ENCODE results near the gene MAD1L1. TPM values are rescaled to one million over a fixed set of nuclear protein-coding genes. Genes with fewer than 3 reads are reported as not detected.
"Not testable (repeated sequence)": the region's sequence is repeated elsewhere in the genome, so short reads cannot be mapped to it uniquely, and the experiment has no call there.

MAD1L1 gene
- total RNA-seq, 2 experiments from 2014 or later = 58.3 to 65.3 TPM

DNA sequence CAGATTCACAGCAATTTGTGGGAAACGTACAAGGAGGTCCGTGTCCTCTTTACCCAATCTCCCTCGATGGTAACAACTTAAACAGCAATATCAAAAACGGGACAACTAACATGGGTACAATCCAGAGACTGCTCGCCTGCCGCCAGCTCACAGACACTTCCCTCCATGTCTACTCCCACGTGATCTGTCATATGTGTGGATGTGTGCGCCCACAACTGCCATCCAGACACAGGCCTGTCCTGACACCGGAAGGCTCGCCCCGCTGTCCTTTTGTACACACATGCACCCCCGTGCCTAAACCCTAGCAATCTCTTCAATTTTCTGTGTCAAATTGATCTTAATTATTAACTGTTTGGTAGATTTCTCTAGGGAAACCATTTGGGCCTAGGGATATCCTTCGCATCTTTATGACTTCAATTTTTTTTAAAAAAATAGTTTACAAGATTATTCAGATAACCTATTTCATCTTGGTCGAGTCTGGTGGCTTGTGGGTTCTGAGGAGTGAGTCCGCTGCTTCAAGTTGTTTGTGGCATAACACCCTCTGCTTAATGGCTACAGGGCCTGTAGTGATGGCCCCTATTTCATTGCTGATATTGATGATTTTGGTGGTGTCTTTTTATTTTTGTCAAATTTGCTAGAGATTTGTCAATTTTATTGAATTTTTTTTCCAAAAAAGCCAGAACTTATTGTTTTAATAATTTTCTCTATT is 260.6 kb downstream of the MAD1L1 start:
- H3K36me3 ChIP-seq (ENCODE audit: insufficient read depth, low read length) = peaks cover 9% of the 10 kb centered on the region
- CTCF ChIA-PET (ENCODE audit: unreplicated experiment) = no interaction called here
- H3K4me1 ChIP-seq (ENCODE audit: insufficient read depth, low read length, poor library complexity, severe bottlenecking) = no peaks in the 10 kb centered on the region
- H3K9me2 ChIP-seq (ENCODE audit: insufficient read depth, low read length) = no peaks in the 10 kb centered on the region
- DNase-seq (ENCODE audit: low spot score) = no peak
- H4K20me1 ChIP-seq (ENCODE audit: insufficient read depth, low read length) = no peaks in the 10 kb centered on the region
- no peaks in the 10 kb centered on the region for H3K9me3 ChIP-seq (ENCODE audit: low read length)
- TF ChIP-seq, protein P1, sequence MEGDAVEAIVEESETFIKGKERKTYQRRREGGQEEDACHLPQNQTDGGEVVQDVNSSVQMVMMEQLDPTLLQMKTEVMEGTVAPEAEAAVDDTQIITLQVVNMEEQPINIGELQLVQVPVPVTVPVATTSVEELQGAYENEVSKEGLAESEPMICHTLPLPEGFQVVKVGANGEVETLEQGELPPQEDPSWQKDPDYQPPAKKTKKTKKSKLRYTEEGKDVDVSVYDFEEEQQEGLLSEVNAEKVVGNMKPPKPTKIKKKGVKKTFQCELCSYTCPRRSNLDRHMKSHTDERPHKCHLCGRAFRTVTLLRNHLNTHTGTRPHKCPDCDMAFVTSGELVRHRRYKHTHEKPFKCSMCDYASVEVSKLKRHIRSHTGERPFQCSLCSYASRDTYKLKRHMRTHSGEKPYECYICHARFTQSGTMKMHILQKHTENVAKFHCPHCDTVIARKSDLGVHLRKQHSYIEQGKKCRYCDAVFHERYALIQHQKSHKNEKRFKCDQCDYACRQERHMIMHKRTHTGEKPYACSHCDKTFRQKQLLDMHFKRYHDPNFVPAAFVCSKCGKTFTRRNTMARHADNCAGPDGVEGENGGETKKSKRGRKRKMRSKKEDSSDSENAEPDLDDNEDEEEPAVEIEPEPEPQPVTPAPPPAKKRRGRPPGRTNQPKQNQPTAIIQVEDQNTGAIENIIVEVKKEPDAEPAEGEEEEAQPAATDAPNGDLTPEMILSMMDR (conservative IDR thresholded peaks at IDR 0.05; ENCODE audit: low read length) = no peak
- TF ChIP-seq EZH2phosphoT487 (IDR thresholded peaks at IDR 0.05; ENCODE audit: borderline replicate concordance, low read depth, low read length) = no peak
- intact Hi-C loops (cut with micrococcal nuclease; ENCODE audit: unreplicated experiment) = no loop called here
- H3K27ac ChIP-seq (ENCODE audit: low read depth, low read length, poor library complexity, severe bottlenecking) = no peak overlapping the region
- POLR2A ChIA-PET = interaction anchor here (1.2 kb wide), 1 partner anchor 21 kb away, joined by 3 read pairs; no protein-coding TSS in a partner anchor
- no TSS peak for BruUV-seq (replicated peaks)
- H3K79me2 ChIP-seq (ENCODE audit: insufficient read depth, low read depth, low read length) = no peaks in the 10 kb centered on the region
- no peak overlapping the region for H2AFZ ChIP-seq (ENCODE audit: low read length)
- no peak overlapping the region for H3K4me3 ChIP-seq (ENCODE audit: low read depth, low read length, poor library complexity, severe bottlenecking)
- no peak overlapping the region for H3K4me2 ChIP-seq (ENCODE audit: low read length)

DNA sequence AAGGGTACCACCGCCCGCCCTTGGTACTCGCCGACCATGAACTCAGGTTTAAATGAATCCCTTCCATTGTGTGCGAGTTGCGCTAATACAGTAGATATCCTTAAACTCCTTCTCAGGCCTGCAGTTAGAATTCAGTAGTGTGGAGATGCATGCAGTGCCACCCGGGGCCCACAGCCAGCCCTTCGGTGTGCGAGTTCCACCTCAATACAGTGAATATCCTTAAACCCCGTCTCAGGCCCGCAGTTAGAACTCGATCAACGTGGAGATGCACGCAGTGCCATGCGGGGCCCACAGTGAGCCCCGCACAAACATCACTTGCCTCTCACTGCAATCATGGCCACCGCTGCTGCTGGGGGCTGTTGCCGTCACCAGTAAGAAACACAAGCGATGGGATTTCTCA is 261.9 kb downstream of the MAD1L1 start:
- TF ChIP-seq, protein P1 (conservative IDR thresholded peaks at IDR 0.05; ENCODE audit: low read length) = no peak
- TF ChIP-seq EZH2phosphoT487 (IDR thresholded peaks at IDR 0.05; ENCODE audit: borderline replicate concordance, low read depth, low read length) = no peak
- intact Hi-C loops (cut with micrococcal nuclease; ENCODE audit: unreplicated experiment) = no loop called here
- no TSS peak for BruUV-seq (replicated peaks)
- Histone ChIP-seq H3K4me3 (ENCODE audit: low read depth, low read length, poor library complexity, severe bottlenecking) (no peak overlapping the region), H3K4me1 (ENCODE audit: insufficient read depth, low read length, poor library complexity, severe bottlenecking) (no peaks in the 10 kb centered on the region), H3K27ac (ENCODE audit: low read depth, low read length, poor library complexity, severe bottlenecking) (no peak overlapping the region), H3K9me3 (ENCODE audit: low read length) (no peaks in the 10 kb centered on the region), H3K9me2 (ENCODE audit: insufficient read depth, low read length) (no peaks in the 10 kb centered on the region), H3K36me3 (ENCODE audit: insufficient read depth, low read length) (no peaks in the 10 kb centered on the region), H4K20me1 (ENCODE audit: insufficient read depth, low read length) (no peaks in the 10 kb centered on the region), H3K79me2 (ENCODE audit: insufficient read depth, low read depth, low read length) (no peaks in the 10 kb centered on the region), H3K4me2 (ENCODE audit: low read length) (no peak overlapping the region), H2AFZ (ENCODE audit: low read length) (no peak overlapping the region)
- ChIA-PET POLR2A (interaction anchor here (1.2 kb wide), 1 partner anchor 22 kb away, joined by 3 read pairs; no protein-coding TSS in a partner anchor), CTCF (ENCODE audit: unreplicated experiment) (no interaction called here)
- DNase-seq (ENCODE audit: low spot score) = no peak

DNA sequence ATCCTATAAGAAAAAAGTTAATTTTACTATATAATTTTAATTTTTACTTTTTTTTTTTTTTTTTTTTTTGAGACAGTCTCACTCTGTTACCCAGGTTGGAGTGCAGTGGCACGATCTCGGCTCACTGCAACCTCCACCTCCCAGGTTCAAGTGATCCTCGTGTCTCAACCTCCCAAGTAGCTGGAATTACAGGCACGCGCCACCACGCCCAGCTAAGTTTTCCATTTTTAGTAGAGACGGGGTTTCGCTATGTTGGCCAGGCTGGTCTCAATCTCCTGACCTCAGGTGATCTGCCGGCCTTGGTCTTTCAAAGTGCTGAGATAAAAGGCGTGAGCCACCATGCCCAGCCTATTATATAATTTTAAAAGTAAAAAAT is 262.5 kb downstream of the MAD1L1 start:
- H3K4me1 ChIP-seq (ENCODE audit: insufficient read depth, low read length, poor library complexity, severe bottlenecking); BruUV-seq (replicated peaks); H3K79me2 ChIP-seq (ENCODE audit: insufficient read depth, low read depth, low read length); H3K9me2 ChIP-seq (ENCODE audit: insufficient read depth, low read length); H3K36me3 ChIP-seq (ENCODE audit: insufficient read depth, low read length); H3K9me3 ChIP-seq (ENCODE audit: low read length); H3K4me2 ChIP-seq (ENCODE audit: low read length); H4K20me1 ChIP-seq (ENCODE audit: insufficient read depth, low read length); H3K27ac ChIP-seq (ENCODE audit: low read depth, low read length, poor library complexity, severe bottlenecking); H2AFZ ChIP-seq (ENCODE audit: low read length); intact Hi-C loops (cut with micrococcal nuclease; ENCODE audit: unreplicated experiment); DNase-seq (ENCODE audit: low spot score); CTCF ChIA-PET (ENCODE audit: unreplicated experiment); H3K4me3 ChIP-seq (ENCODE audit: low read depth, low read length, poor library complexity, severe bottlenecking): not testable (repeated sequence)
- POLR2A ChIA-PET = interaction anchor here (1.1 kb wide), 1 partner anchor 11 kb away, joined by 8 read pairs; no protein-coding TSS in a partner anchor

All from OCI-LY7 (cell line).